ENCODE data around the gene ACSL1.

The ACSL1 gene

DNA sequence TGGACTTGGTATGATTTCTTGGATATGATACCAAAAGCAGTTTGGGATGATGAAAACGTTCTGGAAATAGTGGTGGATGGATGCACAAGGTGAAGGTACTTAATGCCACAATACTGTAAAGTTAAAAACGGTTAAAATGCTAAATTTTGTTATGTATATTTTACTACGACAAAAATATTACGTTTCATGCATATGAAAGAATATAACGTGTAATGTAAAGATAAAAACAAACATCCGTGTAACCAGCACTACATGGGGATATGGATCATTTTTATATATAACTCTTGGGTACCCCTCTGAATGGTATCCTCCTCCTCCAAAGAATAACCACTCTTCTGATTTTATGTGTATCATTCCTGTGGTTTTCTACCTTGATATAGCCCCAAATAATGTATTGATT lies 91.0 kb downstream of the ACSL1 start:
- 0 out of 2 replicates have a peak overlapping the region, but pooled peaks have one; percentile 24 for H3K27ac ChIP-seq (ENCODE audit: low read depth, low read length)
- peaks cover 10% of the 10 kb centered on the region; the same call in 1 of the 2 replicates for H3K36me3 ChIP-seq (ENCODE audit: low read length)
- peak overlapping the region; percentile 62 for H3K9ac ChIP-seq (ENCODE audit: low read length)
- H4K20me1 ChIP-seq (ENCODE audit: low read depth, low read length): 0 out of 2 replicates have a peak, but pooled peaks cover 11% of the 10 kb centered on the region
- no peaks in the 10 kb centered on the region for H3F3A ChIP-seq (ENCODE audit: insufficient read depth)
- no peaks in the 10 kb centered on the region for H3K9me3 ChIP-seq (ENCODE audit: insufficient read depth, low read length)
- H2AFZ ChIP-seq (ENCODE audit: low read depth, low read length, severe bottlenecking): peak overlapping the region; percentile 93
- no peaks in the 10 kb centered on the region for H3K27me3 ChIP-seq (ENCODE audit: low read length)
- H3K9me2 ChIP-seq (replicated peaks; ENCODE audit: insufficient read depth, low read length): no peaks in the 10 kb centered on the region
- peaks cover 40% of the 10 kb centered on the region for H3K79me2 ChIP-seq (ENCODE audit: insufficient read depth, low read length)
- no peak for TF ChIP-seq EZH2phosphoT487 (conservative IDR thresholded peaks at IDR 0.05; ENCODE audit: low read length)
- no peak for TF ChIP-seq CTCF (IDR thresholded peaks at IDR 0.05; ENCODE audit: insufficient read depth, low read length, poor library complexity, severe bottlenecking)
- peak overlapping the region; percentile 61 for H3K4me3 ChIP-seq (ENCODE audit: insufficient read depth, low read length, poor library complexity, severe bottlenecking)
- peak overlapping the region; percentile 97 for H3K4me2 ChIP-seq (ENCODE audit: low read depth, low read length, poor library complexity, severe bottlenecking)

DNA sequence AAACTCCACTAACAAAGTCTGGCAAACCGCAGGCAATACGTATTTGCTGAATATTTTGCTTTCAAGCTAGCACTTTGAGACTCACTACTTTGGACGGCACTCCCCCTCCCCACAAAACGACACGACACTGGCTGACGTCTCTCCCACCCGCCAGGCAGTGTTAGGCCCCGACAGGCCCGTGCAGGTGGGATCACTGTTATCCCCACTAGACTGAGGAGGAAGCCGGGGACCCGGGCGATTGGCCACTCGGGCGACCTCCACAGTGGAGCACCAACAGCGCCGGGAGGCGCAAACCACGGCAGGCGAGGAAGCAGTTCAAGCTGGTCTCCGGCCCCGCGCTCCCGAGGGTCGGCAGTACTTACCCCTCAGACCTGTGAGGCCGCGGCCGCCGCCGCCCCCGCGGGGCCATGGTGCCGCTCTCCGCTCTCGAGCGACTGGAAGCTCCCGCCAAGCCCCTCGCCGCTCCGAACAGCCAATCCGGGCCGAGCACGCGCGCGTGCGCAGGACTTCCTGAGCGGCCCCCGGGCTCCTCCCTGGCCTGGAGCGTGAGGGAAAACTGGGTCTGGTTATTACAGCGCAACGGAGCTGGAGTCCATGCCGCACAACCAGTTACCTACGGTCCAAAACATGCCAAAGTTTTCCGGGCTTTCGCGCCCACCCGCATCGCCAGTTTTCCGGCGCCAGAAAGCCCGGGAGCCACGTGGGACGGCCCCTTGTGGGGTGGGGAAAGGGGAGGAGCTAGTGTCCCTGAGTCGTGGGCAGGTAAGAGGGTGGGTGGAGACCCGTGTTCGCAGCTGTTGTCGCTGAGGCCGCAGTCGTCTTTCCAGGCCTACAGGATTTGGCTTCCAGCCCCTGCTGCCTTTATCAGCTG lies 91.9 kb downstream of the ACSL1 start, which contains the start of gene CENPU:
TSS of gene CENPU (minus strand) at position 443 of the 871 bp plus-strand sequence. CDS start at position 409, 34 bp downstream.
- Histone ChIP-seq H3K79me2 (ENCODE audit: insufficient read depth, low read length) (peaks cover 49% of the 10 kb centered on the region), H3K4me2 (ENCODE audit: low read depth, low read length, poor library complexity, severe bottlenecking) (peak within 1 kb of the TSS; percentile 97), H3K27ac (ENCODE audit: low read depth, low read length) (peak within 1 kb of the TSS; percentile 81), H2AFZ (ENCODE audit: low read depth, low read length, severe bottlenecking) (peak within 1 kb of the TSS; percentile 93), H3K9me3 (ENCODE audit: insufficient read depth, low read length) (no peaks in the 10 kb centered on the region), H3F3A (ENCODE audit: insufficient read depth) (no peaks in the 10 kb centered on the region), H3K4me3 (ENCODE audit: insufficient read depth, low read length, poor library complexity, severe bottlenecking) (peak within 1 kb of the TSS; percentile 93), H3K27me3 (ENCODE audit: low read length) (no peaks in the 10 kb centered on the region), H3K9ac (ENCODE audit: low read length) (peak within 1 kb of the TSS; percentile 92), H4K20me1 (ENCODE audit: low read depth, low read length) (0 out of 2 replicates have a peak, but pooled peaks cover 11% of the 10 kb centered on the region), H3K9me2 (replicated peaks; ENCODE audit: insufficient read depth, low read length) (no peaks in the 10 kb centered on the region), H3K36me3 (ENCODE audit: low read length) (peaks cover 18% of the 10 kb centered on the region; the same call in 1 of the 2 replicates)
- TF ChIP-seq CTCF (IDR thresholded peaks at IDR 0.05; ENCODE audit: insufficient read depth, low read length, poor library complexity, severe bottlenecking) (no peak), EZH2phosphoT487 (conservative IDR thresholded peaks at IDR 0.05; ENCODE audit: low read length) (no peak)

GRCh38 chr4:184732126-184732525 lies 93.6 kb downstream of the ACSL1 start:
- Histone ChIP-seq H2AFZ (ENCODE audit: low read depth, low read length, severe bottlenecking) (no peak overlapping the region), H3F3A (ENCODE audit: insufficient read depth) (no peaks in the 10 kb centered on the region), H3K9me2 (replicated peaks; ENCODE audit: insufficient read depth, low read length) (no peaks in the 10 kb centered on the region), H3K4me2 (ENCODE audit: low read depth, low read length, poor library complexity, severe bottlenecking) (peak overlapping the region; percentile 76), H3K36me3 (ENCODE audit: low read length) (peaks cover 35% of the 10 kb centered on the region; the same call in 1 of the 2 replicates), H3K27ac (ENCODE audit: low read depth, low read length) (peak overlapping the region; percentile 81; the same call in 1 of the 2 replicates), H3K9me3 (ENCODE audit: insufficient read depth, low read length) (no peaks in the 10 kb centered on the region), H3K79me2 (ENCODE audit: insufficient read depth, low read length) (peaks cover 66% of the 10 kb centered on the region), H3K9ac (ENCODE audit: low read length) (peak overlapping the region; percentile 92), H3K4me3 (ENCODE audit: insufficient read depth, low read length, poor library complexity, severe bottlenecking) (peak overlapping the region; percentile 93), H4K20me1 (ENCODE audit: low read depth, low read length) (0 out of 2 replicates have a peak, but pooled peaks cover 11% of the 10 kb centered on the region), H3K27me3 (ENCODE audit: low read length) (no peaks in the 10 kb centered on the region)
- TF ChIP-seq CTCF (IDR thresholded peaks at IDR 0.05; ENCODE audit: insufficient read depth, low read length, poor library complexity, severe bottlenecking) (no peak), EZH2phosphoT487 (conservative IDR thresholded peaks at IDR 0.05; ENCODE audit: low read length) (no peak)

Data from SU-DHL-6 (cell line).